ENCODE results near the gene C10orf105.
A peak's percentile ranks its signal among the peaks of the same experiment; 100 is the strongest.

The C10orf105 gene

DNA sequence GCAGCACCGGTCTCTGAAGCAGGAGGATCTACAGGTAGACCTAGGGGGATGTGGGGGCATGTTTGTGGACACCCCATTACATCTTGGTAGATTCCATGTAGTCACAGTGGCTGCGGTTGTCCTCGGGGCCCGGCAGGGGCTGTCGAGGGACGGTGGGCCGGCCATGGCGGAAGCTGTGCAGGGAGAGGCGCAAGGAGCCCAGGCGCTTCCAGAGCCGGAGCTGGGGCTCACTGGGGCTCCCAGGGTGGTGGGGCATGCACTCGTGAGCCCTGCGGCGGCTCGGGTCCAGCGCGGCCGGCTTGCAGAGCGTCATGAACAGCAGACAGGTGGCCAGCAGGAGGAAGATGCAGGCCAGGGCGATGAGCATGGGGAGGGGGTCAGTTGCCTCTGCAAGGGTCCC, 3.7 kb downstream of the C10orf105 start:
- no peak for DNase-seq

GRCh38 chr10:71715026-71715425, 4.6 kb downstream of the C10orf105 start:
- DNase-seq, result no peak

- no peak for DNase-seq
These were observed 5.0 kb downstream of the C10orf105 start for GRCh38 chr10:71714592-71714991.

DNA sequence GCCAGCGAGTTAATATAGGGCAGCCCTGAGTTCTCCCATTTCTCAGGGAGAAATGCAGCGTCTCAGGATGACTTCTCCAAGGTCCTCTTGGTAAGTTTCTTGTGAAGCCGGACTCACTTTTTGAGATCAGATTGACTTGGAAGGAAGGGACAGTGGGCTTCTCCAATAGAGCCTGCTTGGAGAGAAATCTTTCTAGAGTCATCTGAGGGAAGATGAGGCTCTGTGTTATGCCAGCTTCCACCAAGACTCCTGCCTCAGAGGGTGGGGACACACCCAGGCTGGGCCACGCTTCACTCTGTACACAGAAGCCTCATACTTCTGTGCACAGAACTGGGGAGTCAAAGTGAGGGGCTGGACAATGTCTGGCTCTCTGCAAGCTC, 5.6 kb downstream of the C10orf105 start:
- no peak for DNase-seq

- DNase-seq, result peak; percentile 71
These were observed 6.2 kb downstream of the C10orf105 start for GRCh38 chr10:71713135-71714030.

GRCh38 chr10:71712572-71713134, 6.9 kb downstream of the C10orf105 start:
- peak in 1 of 2 experiments; percentile 50 for DNase-seq

GRCh38 chr10:71712170-71712569, 7.4 kb downstream of the C10orf105 start:
- DNase-seq, result no peak

GRCh38 chr10:71711052-71711623, 8.4 kb downstream of the C10orf105 start:
- DNase-seq, result no peak

DNA sequence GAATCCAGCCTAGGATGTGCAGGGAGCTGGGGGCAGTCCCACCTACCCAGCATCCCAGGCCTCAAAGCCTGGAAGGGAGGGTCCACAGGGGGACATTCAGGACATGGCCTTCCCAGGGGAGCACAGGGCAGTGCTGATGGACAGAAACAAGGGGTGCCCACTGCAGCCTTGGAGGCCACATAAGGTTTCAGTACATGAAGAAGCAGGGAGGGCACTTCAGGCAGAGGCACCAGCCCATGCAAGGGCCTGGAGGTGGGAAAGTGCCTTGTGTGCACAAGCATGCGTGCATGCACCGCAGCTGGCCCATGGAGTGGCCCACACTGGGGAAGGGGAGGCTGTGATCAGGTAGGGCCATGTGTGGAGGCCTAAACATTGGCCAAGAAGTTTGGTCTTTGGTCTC, 9.1 kb downstream of the C10orf105 start:
- DNase-seq, result no peak

DNA sequence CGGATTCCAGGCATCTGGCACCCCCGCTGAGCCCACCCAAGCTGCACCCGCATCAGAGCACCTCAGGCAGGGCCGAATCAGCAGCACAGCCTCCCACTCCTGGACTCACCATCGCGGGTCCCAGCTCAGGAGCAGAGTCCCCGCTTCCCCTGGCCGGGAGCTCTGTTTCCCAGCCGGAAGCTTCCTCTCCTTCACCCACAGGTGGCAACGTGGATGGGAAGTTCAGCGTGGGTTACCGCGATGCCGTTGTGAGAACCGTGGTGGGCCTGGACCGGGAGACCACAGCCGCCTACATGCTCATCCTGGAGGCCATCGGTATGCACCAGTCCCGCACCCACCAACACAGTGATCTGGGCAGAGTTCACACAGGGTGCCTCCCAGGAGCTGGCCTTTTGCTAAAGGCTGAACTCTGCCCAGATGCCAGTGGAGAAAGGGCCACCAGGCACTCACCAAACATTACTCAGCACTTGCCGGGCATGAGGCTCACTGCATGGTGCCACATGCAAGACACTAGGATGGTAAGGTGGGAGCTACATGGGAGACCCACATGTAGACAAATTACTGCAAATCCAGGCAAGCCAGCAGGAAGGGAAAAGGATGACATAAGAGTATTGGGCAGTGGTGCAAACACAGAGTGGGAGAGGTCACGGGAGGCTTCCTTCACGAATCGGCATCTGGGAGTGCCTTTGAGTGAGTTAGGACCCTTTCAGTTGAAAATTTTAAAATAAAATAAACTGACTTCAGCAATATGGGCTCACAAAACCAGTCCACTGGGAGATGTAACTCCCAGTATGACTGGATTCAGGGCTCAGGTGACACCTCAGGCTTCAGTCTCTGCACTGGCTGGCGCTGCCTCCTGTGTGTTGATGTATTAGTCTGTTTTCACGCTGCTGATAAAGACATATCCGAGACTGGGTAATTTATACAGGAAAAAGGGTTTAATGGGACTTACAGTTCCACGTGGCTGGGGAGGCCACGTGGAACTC, 10.4 kb downstream of the C10orf105 start:
- no peak for DNase-seq

DNA sequence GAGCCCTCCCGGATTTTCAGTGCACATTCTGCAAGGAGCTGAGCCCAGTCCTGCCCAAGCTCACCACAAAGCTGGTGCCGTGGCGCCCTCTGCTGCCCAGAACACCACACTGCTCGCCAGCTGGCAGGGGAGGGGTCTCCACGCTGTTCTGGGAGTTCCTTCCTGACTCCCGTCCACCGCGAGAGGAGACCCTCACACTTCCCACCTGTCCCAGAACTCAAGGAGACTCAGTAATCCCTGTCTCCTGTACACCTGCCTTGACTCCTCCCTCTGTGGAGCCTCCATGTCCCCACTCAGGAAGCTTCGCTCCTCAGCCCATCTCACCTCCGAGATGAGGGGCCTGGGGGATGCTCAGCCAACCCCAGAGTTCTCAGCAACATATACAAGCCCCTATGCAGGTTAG, 11.3 kb downstream of the C10orf105 start:
- peak; percentile 84 to 86 for DNase-seq

DNA sequence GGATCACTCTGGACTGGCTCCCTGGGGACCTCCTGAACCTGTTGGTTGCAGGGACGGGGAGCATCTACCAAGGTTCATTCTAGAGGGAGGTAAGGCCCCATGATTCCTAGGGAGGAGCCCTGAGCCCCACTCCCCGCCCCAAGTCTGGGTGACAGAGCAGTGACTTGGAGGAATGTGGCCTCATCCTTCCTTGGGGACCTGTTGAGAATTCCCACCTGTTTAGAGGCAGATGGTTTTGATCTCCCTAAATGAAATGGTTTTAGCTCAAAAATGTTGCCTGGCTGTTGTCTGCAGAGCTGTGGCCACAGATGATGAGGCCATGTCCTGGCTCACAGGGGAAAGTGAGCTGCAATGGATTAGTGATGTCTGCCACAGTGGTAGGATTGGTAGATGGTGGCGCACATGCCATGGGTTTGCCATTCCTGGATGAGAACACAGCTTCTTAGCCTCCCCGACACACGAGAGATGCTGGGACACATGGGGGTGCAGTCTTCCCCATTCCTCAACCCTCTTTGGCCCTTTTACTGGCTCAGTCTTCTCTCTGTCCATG, 12.3 kb downstream of the C10orf105 start:
- DNase-seq, result no peak

GRCh38 chr10:71706216-71707121, 13.1 kb downstream of the C10orf105 start:
- DNase-seq, result no peak

DNA sequence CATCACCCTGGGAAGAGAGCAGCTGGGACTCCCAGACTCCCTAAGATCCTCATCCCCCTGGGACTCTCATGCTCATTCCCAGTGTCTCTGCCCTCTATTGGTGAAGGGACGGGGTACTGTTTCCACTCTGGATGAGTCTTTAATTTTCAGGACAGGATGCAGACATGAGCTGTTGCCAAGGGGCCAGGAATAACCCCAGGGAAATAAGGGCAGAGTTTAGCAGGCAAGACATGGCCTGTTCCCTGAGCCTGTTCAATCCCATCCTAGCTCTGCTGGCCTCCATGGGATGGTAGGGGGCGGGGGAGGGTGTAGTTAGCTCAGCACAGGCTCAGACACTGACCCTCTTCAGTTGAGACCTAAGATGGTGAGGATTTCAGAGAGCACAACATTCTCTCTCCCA, 14.0 kb downstream of the C10orf105 start:
- no peak for DNase-seq

GRCh38 chr10:71704816-71705215, 14.8 kb downstream of the C10orf105 start:
- no peak for DNase-seq

DNA sequence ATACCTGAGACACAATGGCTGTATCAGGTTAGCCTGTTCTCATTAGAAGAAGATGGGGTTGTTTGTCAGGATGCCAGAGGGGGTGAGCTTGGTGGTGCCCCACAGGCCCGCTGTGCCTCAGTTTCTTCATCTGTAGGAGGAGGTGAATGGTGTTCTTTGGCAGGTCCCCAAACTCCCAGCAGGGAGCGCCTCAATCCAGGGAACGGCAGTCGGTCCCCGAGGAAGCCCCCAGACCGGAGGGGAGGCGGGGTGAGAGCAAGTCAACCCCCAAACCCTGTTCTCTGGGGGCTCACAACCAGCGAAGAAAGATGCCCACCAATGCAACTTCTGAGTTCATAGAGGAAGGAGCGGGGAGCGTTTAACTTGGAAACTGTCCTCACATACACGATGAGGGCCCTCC, 16.0 kb downstream of the C10orf105 start:
- DNase-seq, result no peak

GRCh38 chr10:71701496-71702132, 18.0 kb downstream of the C10orf105 start:
- no peak for DNase-seq

GRCh38 chr10:71700731-71701368, 18.7 kb downstream of the C10orf105 start:
- no peak for DNase-seq

DNA sequence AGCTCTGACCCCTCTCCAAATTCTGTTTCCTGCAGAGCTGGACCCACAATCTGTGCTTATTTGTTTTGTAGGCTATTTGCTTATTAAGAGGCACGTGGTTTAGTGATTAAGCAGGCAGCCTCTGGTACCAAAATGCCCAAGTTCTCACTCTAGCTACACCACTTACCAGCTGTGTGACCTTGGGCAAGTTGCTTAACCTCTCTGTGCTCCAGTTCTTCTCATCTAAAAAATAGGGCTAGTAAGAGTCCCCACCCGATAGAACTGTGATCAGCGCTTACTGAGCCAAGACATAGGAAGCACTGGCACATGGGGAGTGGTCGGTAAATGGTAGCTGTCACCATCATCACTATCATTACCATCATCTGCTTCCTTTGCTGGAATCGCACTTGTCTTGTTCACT, 20.8 kb downstream of the C10orf105 start:
- no peak for DNase-seq

GRCh38 chr10:71697938-71698709, 21.5 kb downstream of the C10orf105 start:
- DNase-seq, result peak; percentile 67 to 74

Measured in activated T-cell treated with anti-CD3 and anti-CD28 coated beads, Interleukin-2, amount 50 U/mL, for 48 hours (primary cell).